ENCODE measurements around the gene MRPL12. TPM values are rescaled to one million over a fixed set of nuclear protein-coding genes. Genes with fewer than 3 reads are reported as not detected.

MRPL12 gene
- 10 to 100 TPM; 49.1 to 64.7 TPM for total RNA-seq

GRCh38 chr17:81702934-81703746, at the start of gene MRPL12:
Gene MRPL12 (plus strand): TSS chr17:81703367. CDS start chr17:81703502, 135 bp downstream.
- ATAC-seq (replicated peaks in 1 of 2), result peak; percentile 93 to 94
- no peaks in the 10 kb centered on the region for H3K9me3 Mint-ChIP-seq
- peak within 1 kb of the TSS; percentile 96 to 97 for H3K4me3 Mint-ChIP-seq
- H3K27me3 Mint-ChIP-seq (ENCODE audit: low read depth), result no peaks in the 10 kb centered on the region
- peaks cover 4 to 28% of the 10 kb centered on the region in 2 donors for H3K36me3 Mint-ChIP-seq (ENCODE audit: insufficient read depth in 2 of 2)
- peak; percentile 92 to 93 for DNase-seq
- H3K4me1 Mint-ChIP-seq (ENCODE audit: low read depth), result peaks cover 45% of the 10 kb centered on the region
- H3K27ac Mint-ChIP-seq, result peak within 1 kb of the TSS; percentile 96

- Mint-ChIP-seq H3K27me3 (ENCODE audit: low read depth) (peaks cover 6% of the 10 kb centered on the region), H3K36me3 (ENCODE audit: insufficient read depth in 2 of 2) (no peaks in the 10 kb centered on the region)
Observed at GRCh38 chr17:81655378-81656117, 47.6 kb upstream of the MRPL12 start.

GRCh38 chr17:81656118-81656743, 46.9 kb upstream of the MRPL12 start, which contains the start of gene PDE6G:
Gene PDE6G (minus strand): TSS chr17:81656542. CDS start chr17:81653305, 3,237 bp downstream.
- no peak within 1 kb of the TSS for H3K4me3 Mint-ChIP-seq
- ATAC-seq (replicated peaks in 1 of 2) (no peak), DNase-seq (no peak)
- H3K36me3 Mint-ChIP-seq (ENCODE audit: insufficient read depth in 2 of 2), result no peaks in the 10 kb centered on the region
- H3K9me3 Mint-ChIP-seq, result no peaks in the 10 kb centered on the region
- H3K27ac Mint-ChIP-seq, result no peak within 1 kb of the TSS
- peaks cover 6% of the 10 kb centered on the region for H3K27me3 Mint-ChIP-seq (ENCODE audit: low read depth)
- H3K4me1 Mint-ChIP-seq (ENCODE audit: low read depth), result peaks cover 21% of the 10 kb centered on the region

More at GRCh38 chr17:81655378-81656117, 47.6 kb upstream of the MRPL12 start:
- no peak for ATAC-seq (replicated peaks in 1 of 2)
- Mint-ChIP-seq H3K27ac (no peak overlapping the region), H3K9me3 (no peaks in the 10 kb centered on the region), H3K4me3 (no peak overlapping the region), H3K4me1 (ENCODE audit: low read depth) (peaks cover 21% of the 10 kb centered on the region)
- DNase-seq, result no peak

- Mint-ChIP-seq H3K4me3 (no peak overlapping the region), H3K9me3 (no peaks in the 10 kb centered on the region), H3K27me3 (ENCODE audit: low read depth) (peaks cover 2% of the 10 kb centered on the region), H3K4me1 (ENCODE audit: low read depth) (peaks cover 18% of the 10 kb centered on the region), H3K36me3 (ENCODE audit: insufficient read depth in 2 of 2) (no peaks in the 10 kb centered on the region), H3K27ac (no peak overlapping the region)
- ATAC-seq (replicated peaks in 1 of 2) (no peak), DNase-seq (no peak)
Observed at GRCh38 chr17:81656835-81657234, 46.3 kb upstream of the MRPL12 start.

- Mint-ChIP-seq H3K36me3 (ENCODE audit: insufficient read depth in 2 of 2) (no peaks in the 10 kb centered on the region), H3K4me1 (ENCODE audit: low read depth) (peaks cover 19% of the 10 kb centered on the region), H3K27me3 (ENCODE audit: low read depth) (no peaks in the 10 kb centered on the region), H3K4me3 (no peak overlapping the region), H3K27ac (no peak overlapping the region), H3K9me3 (no peaks in the 10 kb centered on the region)
- DNase-seq (no peak), ATAC-seq (replicated peaks in 1 of 2) (no peak)
Observed at GRCh38 chr17:81659038-81659437, 44.1 kb upstream of the MRPL12 start.

- H3K4me1 Mint-ChIP-seq (ENCODE audit: low read depth), result peaks cover 29% of the 10 kb centered on the region
- DNase-seq, result no peak
- H3K27ac Mint-ChIP-seq, result no peak overlapping the region
- ATAC-seq (replicated peaks in 1 of 2), result no peak
- H3K36me3 Mint-ChIP-seq (ENCODE audit: insufficient read depth in 2 of 2), result peaks cover 0 to 2% of the 10 kb centered on the region in 2 donors
- H3K9me3 Mint-ChIP-seq, result no peaks in the 10 kb centered on the region
- no peak overlapping the region for H3K4me3 Mint-ChIP-seq
- no peaks in the 10 kb centered on the region for H3K27me3 Mint-ChIP-seq (ENCODE audit: low read depth)
Observed at GRCh38 chr17:81660441-81660840, 42.7 kb upstream of the MRPL12 start.

- ATAC-seq (replicated peaks in 1 of 2), result no peak
- DNase-seq, result no peak
- no peak overlapping the region for H3K4me3 Mint-ChIP-seq
- peaks cover 38% of the 10 kb centered on the region for H3K4me1 Mint-ChIP-seq (ENCODE audit: low read depth)
- no peak overlapping the region for H3K27ac Mint-ChIP-seq
- H3K27me3 Mint-ChIP-seq (ENCODE audit: low read depth), result no peaks in the 10 kb centered on the region
- no peaks in the 10 kb centered on the region for H3K9me3 Mint-ChIP-seq
- H3K36me3 Mint-ChIP-seq (ENCODE audit: insufficient read depth in 2 of 2), result peaks cover 0 to 5% of the 10 kb centered on the region in 2 donors
Observed at GRCh38 chr17:81662002-81662401, 41.2 kb upstream of the MRPL12 start.

GRCh38 chr17:81664051-81664470, 39.1 kb upstream of the MRPL12 start:
- Mint-ChIP-seq H3K4me1 (ENCODE audit: low read depth) (peaks cover 57% of the 10 kb centered on the region), H3K9me3 (no peaks in the 10 kb centered on the region), H3K27ac (peak overlapping the region; percentile 46), H3K4me3 (peak overlapping the region; percentile 18 to 96), H3K27me3 (ENCODE audit: low read depth) (no peaks in the 10 kb centered on the region), H3K36me3 (ENCODE audit: insufficient read depth in 2 of 2) (peaks cover 4 to 12% of the 10 kb centered on the region in 2 donors)
- no peak for DNase-seq
- no peak for ATAC-seq (replicated peaks in 1 of 2)

GRCh38 chr17:81665205-81666091, 37.7 kb upstream of the MRPL12 start:
- Mint-ChIP-seq H3K27me3 (ENCODE audit: low read depth) (no peaks in the 10 kb centered on the region), H3K36me3 (ENCODE audit: insufficient read depth in 2 of 2) (peaks cover 4 to 21% of the 10 kb centered on the region in 2 donors), H3K27ac (peak overlapping the region; percentile 88), H3K4me1 (ENCODE audit: low read depth) (peaks cover 57% of the 10 kb centered on the region), H3K4me3 (peak overlapping the region; percentile 94 to 96), H3K9me3 (no peaks in the 10 kb centered on the region)
- DNase-seq, result peak; percentile 40 to 48
- peak; percentile 22 to 40 for ATAC-seq (replicated peaks in 1 of 2)

GRCh38 chr17:81666092-81666341, 37.1 kb upstream of the MRPL12 start:
- peaks cover 4 to 21% of the 10 kb centered on the region in 2 donors for H3K36me3 Mint-ChIP-seq (ENCODE audit: insufficient read depth in 2 of 2)
- DNase-seq (no peak), ATAC-seq (replicated peaks in 1 of 2) (peak in 1 of 2 donors; percentile 22)
- H3K4me1 Mint-ChIP-seq (ENCODE audit: low read depth), result peaks cover 57% of the 10 kb centered on the region
- H3K9me3 Mint-ChIP-seq, result no peaks in the 10 kb centered on the region
- peak overlapping the region; percentile 94 to 96 for H3K4me3 Mint-ChIP-seq
- H3K27ac Mint-ChIP-seq, result peak overlapping the region; percentile 88
- H3K27me3 Mint-ChIP-seq (ENCODE audit: low read depth), result no peaks in the 10 kb centered on the region

- Mint-ChIP-seq H3K4me3 (peak within 1 kb of the TSS; percentile 94 to 96), H3K36me3 (ENCODE audit: insufficient read depth in 2 of 2) (peaks cover 4 to 23% of the 10 kb centered on the region in 2 donors), H3K27me3 (ENCODE audit: low read depth) (no peaks in the 10 kb centered on the region), H3K9me3 (no peaks in the 10 kb centered on the region), H3K27ac (peak within 1 kb of the TSS; percentile 88), H3K4me1 (ENCODE audit: low read depth) (peaks cover 57% of the 10 kb centered on the region)
- peak; percentile 97 to 98 for ATAC-seq (replicated peaks in 1 of 2)
- DNase-seq, result peak; percentile 95 to 97
Observed at GRCh38 chr17:81666342-81667191, 36.6 kb upstream of the MRPL12 start, which contains the start of the genes CCDC137 and OXLD1. Gene CCDC137 (plus strand): TSS chr17:81666737. CDS start chr17:81666767, 30 bp downstream. Gene OXLD1 (minus strand): TSS chr17:81666605. CDS start chr17:81666577, 28 bp downstream.
